Measurements from ENCODE around the gene PCGF6.

Gene PCGF6

DNA sequence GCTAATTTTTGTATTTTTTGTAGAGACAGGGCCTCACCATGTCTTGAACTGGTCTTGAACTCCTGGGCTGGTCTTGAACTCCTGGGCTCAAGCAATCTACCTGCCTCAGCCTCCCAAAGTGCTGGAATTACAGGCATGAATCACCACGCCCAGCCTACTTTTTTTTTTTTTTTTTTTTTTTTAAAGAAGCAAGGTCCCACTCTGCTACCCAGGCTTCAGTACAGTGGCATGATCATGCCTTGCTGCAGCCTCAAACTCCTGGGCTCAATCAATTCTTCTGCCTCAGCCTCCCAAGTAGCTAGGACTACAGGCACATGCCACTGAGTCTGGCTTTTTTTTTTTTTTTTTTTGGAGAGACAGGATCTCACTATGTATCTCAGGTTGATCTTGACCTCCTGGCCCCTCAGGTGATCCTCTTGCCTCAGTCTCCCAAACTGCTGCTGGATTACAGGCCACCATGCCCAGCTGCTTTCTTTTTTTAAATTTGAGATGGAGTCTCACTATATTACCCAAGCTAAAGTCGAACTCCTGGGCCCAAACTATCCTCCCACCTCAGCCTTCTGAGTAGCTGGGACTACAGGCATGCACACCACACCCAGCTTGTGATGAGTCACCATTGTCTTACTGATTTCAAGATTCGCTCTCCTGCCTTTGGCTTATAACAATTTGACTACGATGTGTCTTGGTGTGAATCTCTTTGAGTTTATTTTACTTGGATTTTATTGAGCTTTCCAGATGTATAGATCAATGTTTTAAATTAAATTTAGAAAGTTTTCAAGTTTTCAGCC, 96.2 kb downstream of the PCGF6 start:
- FAIRE-seq = no peak

DNA sequence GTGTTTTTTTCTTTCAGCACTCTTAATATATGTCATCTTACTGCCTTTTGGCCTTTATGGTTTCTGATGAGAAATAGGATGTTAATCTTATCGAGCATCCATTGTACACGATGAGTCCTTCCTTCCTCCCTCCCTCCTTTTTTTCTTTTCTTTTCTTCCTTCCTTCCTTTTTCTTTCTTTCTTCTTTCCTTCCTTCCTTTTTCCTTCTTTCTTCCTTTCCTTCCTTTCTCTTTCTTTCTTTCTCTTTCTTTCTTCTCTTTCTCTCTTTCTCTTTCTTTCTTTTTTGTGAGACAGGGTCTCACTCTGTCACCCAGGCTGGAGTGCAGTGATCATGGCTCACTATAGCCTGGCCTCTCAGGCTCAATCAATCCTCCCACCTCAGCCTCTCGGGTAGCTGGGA, 96.8 kb downstream of the PCGF6 start:
- FAIRE-seq = no peak
